NCI-H2171 (cell line): ENCODE measurements around the gene RNU6-9.

ENCODE experiments used
- DNase-seq: peaks from one replicate; lab custom pipeline; 2025; lab: John Stamatoyannopoulos, UW

The RNU6-9 gene

GRCh38 chr19:899336-900042, 6.2 kb downstream of the RNU6-9 start:
- no peak for DNase-seq

- DNase-seq = no peak
Measured at GRCh38 chr19:900043-900301, 6.7 kb downstream of the RNU6-9 start.

- DNase-seq = peak; percentile 39
Measured at GRCh38 chr19:900302-901111, 7.2 kb downstream of the RNU6-9 start.

- DNase-seq = no peak
Measured at GRCh38 chr19:901216-902092, 8.2 kb downstream of the RNU6-9 start.

- no peak for DNase-seq
Measured at GRCh38 chr19:902093-902370, 8.7 kb downstream of the RNU6-9 start.

- no peak for DNase-seq
Measured at GRCh38 chr19:902446-903226, 9.4 kb downstream of the RNU6-9 start.

GRCh38 chr19:903266-903797, 10.0 kb downstream of the RNU6-9 start:
- no peak for DNase-seq

- no peak for DNase-seq
Measured at GRCh38 chr19:904545-904944, 11.3 kb downstream of the RNU6-9 start.

GRCh38 chr19:906480-906879, 13.2 kb downstream of the RNU6-9 start:
- no peak for DNase-seq

- no peak for DNase-seq
Measured at GRCh38 chr19:907183-907853, 14.0 kb downstream of the RNU6-9 start.

- no peak for DNase-seq
Measured at GRCh38 chr19:911197-912033, 18.1 kb downstream of the RNU6-9 start.

GRCh38 chr19:912181-913079, 19.1 kb downstream of the RNU6-9 start:
- no peak for DNase-seq

- no peak for DNase-seq
Measured at GRCh38 chr19:913080-913748, 19.9 kb downstream of the RNU6-9 start, which contains the start of gene R3HDM4. Gene R3HDM4, minus strand, starts transcription at chr19:913219. Its CDS starts 62 bp downstream, at chr19:913157.

GRCh38 chr19:916645-917322, 23.5 kb downstream of the RNU6-9 start:
- DNase-seq = no peak

GRCh38 chr19:917323-918151, 24.3 kb downstream of the RNU6-9 start, which contains the start of gene KISS1R:
Gene KISS1R, plus strand, starts transcription at chr19:917333. Its CDS starts 170 bp downstream, at chr19:917503.
- DNase-seq = no peak

GRCh38 chr19:918152-918437, 24.8 kb downstream of the RNU6-9 start:
- DNase-seq = no peak

GRCh38 chr19:918481-919198, 25.4 kb downstream of the RNU6-9 start:
- DNase-seq = peak; percentile 77
